ENCODE results near the gene PIGS.

Gene PIGS

GRCh38 chr17:28534740-28535375 is 36.5 kb downstream of the PIGS start:
- TF ChIP-seq CTCF (IDR thresholded peaks at IDR 0.05; ENCODE audit: borderline replicate concordance, insufficient read depth, low read depth, low read length), result no peak
- no peak overlapping the region for H3K4me3 ChIP-seq (ENCODE audit: low read depth, low read length)

- H3K4me3 ChIP-seq (ENCODE audit: low read depth, low read length), result no peak overlapping the region
- TF ChIP-seq CTCF (IDR thresholded peaks at IDR 0.05; ENCODE audit: borderline replicate concordance, insufficient read depth, low read depth, low read length), result no peak
These were observed 38.1 kb downstream of the PIGS start for GRCh38 chr17:28533091-28533807.

DNA sequence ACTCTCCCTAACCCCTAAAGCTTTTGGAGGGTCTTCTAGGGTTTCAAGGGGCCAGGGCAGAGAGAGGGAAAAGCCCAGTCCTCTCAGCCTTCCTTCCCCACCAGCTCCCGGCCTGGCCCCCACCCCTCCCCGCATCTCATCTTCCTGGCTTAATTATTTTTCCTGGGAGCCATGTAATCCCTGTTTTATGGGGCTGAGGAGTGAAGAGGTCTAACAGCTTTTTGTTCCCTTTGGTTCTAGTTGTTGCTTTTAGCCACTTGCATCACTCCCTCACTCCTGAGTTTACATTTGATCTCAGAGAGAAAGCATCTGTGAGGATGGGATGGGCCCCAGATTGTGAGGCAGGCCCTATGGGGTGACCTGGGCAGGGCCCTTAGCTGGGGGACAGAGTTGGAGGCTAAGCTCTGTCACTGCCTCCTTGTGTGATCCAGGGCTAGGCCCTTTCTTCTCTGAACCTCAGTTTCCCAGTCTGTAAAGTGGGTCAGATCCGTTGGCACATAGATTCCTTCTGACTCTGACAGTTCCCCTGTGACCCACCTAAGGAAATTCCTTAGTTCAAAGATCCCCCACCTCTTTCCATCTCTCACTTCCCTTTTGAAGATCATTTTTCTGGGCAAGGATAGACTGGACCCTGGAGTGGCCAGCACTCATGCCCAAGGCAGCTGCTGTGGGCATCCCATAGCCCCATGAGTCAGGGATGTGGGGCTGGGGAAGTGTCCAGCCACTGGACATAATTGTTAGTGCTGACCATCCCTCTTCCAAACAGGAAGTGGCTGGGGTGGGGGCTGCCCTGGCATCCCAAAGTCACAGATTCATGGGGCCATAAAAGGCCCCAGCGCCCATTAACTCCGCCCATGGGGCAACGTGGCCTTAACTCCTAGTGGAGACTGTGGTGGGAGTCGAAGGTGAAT is 39.0 kb downstream of the PIGS start:
- H3K4me3 ChIP-seq (ENCODE audit: low read depth, low read length), result no peak overlapping the region
- TF ChIP-seq CTCF (IDR thresholded peaks at IDR 0.05; ENCODE audit: borderline replicate concordance, insufficient read depth, low read depth, low read length), result no peak

GRCh38 chr17:28530926-28531325 is 40.4 kb downstream of the PIGS start:
- no peak overlapping the region for H3K4me3 ChIP-seq (ENCODE audit: low read depth, low read length)
- TF ChIP-seq CTCF (IDR thresholded peaks at IDR 0.05; ENCODE audit: borderline replicate concordance, insufficient read depth, low read depth, low read length), result no peak

DNA sequence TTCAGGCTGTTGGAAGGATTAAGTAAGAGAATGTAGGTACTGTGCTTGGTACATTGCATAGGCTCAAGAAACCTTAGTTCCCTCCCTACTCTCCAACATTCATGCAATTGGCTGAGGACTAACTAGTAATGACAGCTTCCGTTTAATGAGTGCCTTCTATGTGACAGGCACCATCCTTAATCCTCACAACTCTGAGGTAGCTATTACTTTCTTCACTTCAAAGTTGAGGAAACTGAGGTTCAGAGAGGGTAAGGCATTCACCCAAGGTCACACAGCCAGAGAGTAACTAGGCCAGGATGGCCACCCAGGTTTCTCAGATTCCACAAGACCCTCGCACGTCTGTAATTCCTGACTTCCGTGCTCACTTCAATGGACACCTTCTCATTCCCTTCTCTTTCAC is 41.1 kb downstream of the PIGS start:
- TF ChIP-seq CTCF (IDR thresholded peaks at IDR 0.05; ENCODE audit: borderline replicate concordance, insufficient read depth, low read depth, low read length), result no peak
- no peak overlapping the region for H3K4me3 ChIP-seq (ENCODE audit: low read depth, low read length)

DNA sequence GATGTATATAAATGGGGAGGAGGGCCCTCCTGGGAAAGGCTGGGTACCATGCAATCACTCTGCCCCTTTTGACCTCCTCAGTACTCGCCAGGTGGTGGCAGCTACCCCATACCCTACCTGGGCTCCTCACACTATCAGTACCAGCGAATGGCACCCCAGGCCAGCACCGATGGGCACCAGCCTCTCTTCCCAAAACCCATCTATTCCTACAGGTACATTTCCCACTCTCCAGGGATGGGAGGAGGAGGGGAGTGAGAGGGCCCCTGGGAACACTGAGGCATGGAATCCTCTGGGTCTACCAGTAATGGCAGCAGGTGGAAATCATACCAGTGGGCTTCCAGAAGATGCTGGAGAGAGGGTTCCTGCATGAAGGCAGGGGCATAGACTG is 42.3 kb downstream of the PIGS start:
- no peak overlapping the region for H3K4me3 ChIP-seq (ENCODE audit: low read depth, low read length)
- no peak for TF ChIP-seq CTCF (IDR thresholded peaks at IDR 0.05; ENCODE audit: borderline replicate concordance, insufficient read depth, low read depth, low read length)
